ENCODE measurements around the gene TFCP2. TPM values are rescaled to one million over a fixed set of nuclear protein-coding genes. Genes with fewer than 3 reads are reported as not detected.

The TFCP2 gene
- polyA plus RNA-seq, 3 donors = 7.1 to 25.4 (median 14.2) TPM

GRCh38 chr12:51082561-51083125, 90.3 kb downstream of the TFCP2 start:
- peaks cover 19% of the 10 kb centered on the region for H3K79me2 ChIP-seq (ENCODE audit: insufficient read depth, low read length)
- WGBS (ENCODE audit: insufficient coverage) = 3% methylated on average over 18 of the region's 18 CpGs
- peak overlapping the region; percentile 99 for H3K4me2 ChIP-seq (replicated peaks; ENCODE audit: extremely low read depth, low read length, poor library complexity, severe bottlenecking)
- Mint-ChIP-seq H3K27ac (peak overlapping the region; percentile 45 to 90 (median 82)), H3K36me3 (peaks cover 10 to 13% of the 10 kb centered on the region in 2 donors), H3K27me3 (ENCODE audit: low read depth in 3 of 3) (no peaks in the 10 kb centered on the region), H3K4me3 (peak overlapping the region; percentile 98 to 100), H3K9me3 (peaks cover 0 to 3% (median 0%) of the 10 kb centered on the region in 7 donors), H3K4me1 (peaks cover 33% of the 10 kb centered on the region)
- H4K20me1 ChIP-seq (ENCODE audit: insufficient read depth, low read length) = peaks cover 13% of the 10 kb centered on the region
- no peak for TF ChIP-seq CTCF (IDR thresholded peaks at IDR 0.05)
- peak overlapping the region in 1 of 2 donors; percentile 74 for H3K27ac ChIP-seq (ENCODE audit: low read depth in 1 of 2, low read length in 2 of 2)
- intact Hi-C loops (cut with micrococcal nuclease) = loop anchor here (10.0 kb wide), 2 partner anchors 162 to 318 kb away; partner anchors contain the start of gene ATF1 (in 1 of the 2)
- no peaks in the 10 kb centered on the region for H3K9me3 ChIP-seq (replicated peaks in 1 of 2; ENCODE audit: control insufficient read depth in 1 of 2, insufficient read depth in 1 of 2, low read length in 2 of 2)
- DNase-seq = peak; percentile 2 to 33 (median 21)
- H3K36me3 ChIP-seq (replicated peaks in 1 of 2; ENCODE audit: control insufficient read depth in 1 of 2, insufficient read depth in 2 of 2, low read length in 2 of 2) = no peaks in the 10 kb centered on the region
- H2AFZ ChIP-seq (ENCODE audit: insufficient read depth, low read depth, low read length, poor library complexity, severe bottlenecking) = peak overlapping the region; percentile 94
- peak overlapping the region; percentile 72 to 97 (median 74) for H3K4me3 ChIP-seq (replicated peaks in 1 of 3; ENCODE audit: low read depth in 2 of 3, low read length in 3 of 3)
- peak overlapping the region; percentile 93 for H3K9ac ChIP-seq (ENCODE audit: insufficient read depth, low read length, poor library complexity, severe bottlenecking)
- H3K27me3 ChIP-seq (ENCODE audit: control insufficient read depth in 2 of 2, insufficient read depth in 2 of 2, low read length in 2 of 2) = no peaks in the 10 kb centered on the region
- H3K4me1 ChIP-seq (ENCODE audit: control insufficient read depth in 1 of 2, insufficient read depth in 2 of 2, low read length in 2 of 2) = peaks cover 26 to 38% of the 10 kb centered on the region in 2 donors

- Mint-ChIP-seq H3K4me1 (peaks cover 33% of the 10 kb centered on the region), H3K27ac (no peak overlapping the region), H3K9me3 (peaks cover 0 to 3% (median 0%) of the 10 kb centered on the region in 7 donors), H3K27me3 (ENCODE audit: low read depth in 3 of 3) (no peaks in the 10 kb centered on the region), H3K4me3 (no peak overlapping the region), H3K36me3 (peaks cover 5 to 11% of the 10 kb centered on the region in 2 donors)
- no peak overlapping the region for H3K4me3 ChIP-seq (replicated peaks in 1 of 3; ENCODE audit: low read depth in 2 of 3, low read length in 3 of 3)
- no peak overlapping the region for H3K4me2 ChIP-seq (replicated peaks; ENCODE audit: extremely low read depth, low read length, poor library complexity, severe bottlenecking)
- H3K36me3 ChIP-seq (replicated peaks in 1 of 2; ENCODE audit: control insufficient read depth in 1 of 2, insufficient read depth in 2 of 2, low read length in 2 of 2) = peaks cover 0 to 2% of the 10 kb centered on the region in 2 donors
- H2AFZ ChIP-seq (ENCODE audit: insufficient read depth, low read depth, low read length, poor library complexity, severe bottlenecking) = no peak overlapping the region
- H3K27ac ChIP-seq (ENCODE audit: low read depth in 1 of 2, low read length in 2 of 2) = no peak overlapping the region
- TF ChIP-seq CTCF (IDR thresholded peaks at IDR 0.05) = no peak
- no peak overlapping the region for H3K9ac ChIP-seq (ENCODE audit: insufficient read depth, low read length, poor library complexity, severe bottlenecking)
- H3K4me1 ChIP-seq (ENCODE audit: control insufficient read depth in 1 of 2, insufficient read depth in 2 of 2, low read length in 2 of 2) = peaks cover 26 to 38% of the 10 kb centered on the region in 2 donors
- peaks cover 18% of the 10 kb centered on the region for H4K20me1 ChIP-seq (ENCODE audit: insufficient read depth, low read length)
- intact Hi-C loops (cut with micrococcal nuclease) = loop anchor here (10.0 kb wide), 2 partner anchors 163 to 317 kb away; partner anchors contain the start of gene ATF1 (in 1 of the 2)
- DNase-seq = no peak
- WGBS (ENCODE audit: insufficient coverage) = no CpG with 5 or more reads among the region's 1 CpG
- no peaks in the 10 kb centered on the region for H3K27me3 ChIP-seq (ENCODE audit: control insufficient read depth in 2 of 2, insufficient read depth in 2 of 2, low read length in 2 of 2)
- H3K9me3 ChIP-seq (replicated peaks in 1 of 2; ENCODE audit: control insufficient read depth in 1 of 2, insufficient read depth in 1 of 2, low read length in 2 of 2) = no peaks in the 10 kb centered on the region
- peaks cover 19% of the 10 kb centered on the region for H3K79me2 ChIP-seq (ENCODE audit: insufficient read depth, low read length)
These were observed 91.5 kb downstream of the TFCP2 start for GRCh38 chr12:51081421-51081820.
